Motor neuron (in vitro differentiated cells): ENCODE data around the gene RABL2A. TPM values are rescaled to one million over a fixed set of nuclear protein-coding genes. Genes with fewer than 3 reads are reported as not detected.
A peak's percentile ranks its signal among the peaks of the same experiment; 100 is the strongest.
"Not testable (repeated sequence)": the region's sequence is repeated elsewhere in the genome, so short reads cannot be mapped to it uniquely, and the experiment has no call there.

ENCODE experiments used
- ATAC-seq, 8 experiments: fragments of 200-7000 bp; cut with Tn5 transposase; replicated peaks in 6 of 8; 2 replicates each; pipeline ENCODE4 v1.8.0; 2021; ENCODE audit warnings: mild to moderate bottlenecking in 8 of 8, moderate library complexity in 8 of 8
- H3K27ac ChIP-seq, 2 donors: fragments of 250-450 bp; sonication (Bioruptor Pico); 2 replicates each; pipeline ENCODE4 v1.9.0; 2021; ENCODE audit warnings: antibody characterized with exemption in 2 of 2, mild to moderate bottlenecking in 2 of 2, moderate library complexity in 1 of 2
- H3K4me1 ChIP-seq, 2 donors: fragments of 250-450 bp; sonication (Bioruptor Pico); replicated peaks in 1 of 2; 2 replicates each; pipeline ENCODE4 v1.6.1; 2021; ENCODE audit warnings: antibody characterized with exemption in 2 of 2, mild to moderate bottlenecking in 2 of 2, moderate library complexity in 1 of 2
- H3K4me3 ChIP-seq, 5 donors: fragments of 250-450 bp; sonication (Bioruptor Pico); 2 replicates each; pipeline ENCODE4 v1.9.0; 2021; ENCODE audit warnings: antibody characterized with exemption in 5 of 5, mild to moderate bottlenecking in 5 of 5, moderate library complexity in 4 of 5
- WGBS, 10 experiments: fragments of 450-650 bp; shearing (Covaris generic); methylation state at CpG; one replicate each; pipeline ENCODE4 v1.0.0; 2022; 5-methylcytosine and 5-hydroxymethylcytosine counted together
- in situ Hi-C, 9 experiments: fragments of 400-800 bp; cut with MboI; loops; one replicate each; pipeline ENCODE4 v1.15.0; 2021; ENCODE audit warnings: low sequenced_read_pairs in 9 of 9, low pct_unique_long_range_greater_than_20kb in 2 of 9; ENCODE audit not compliant: unreplicated experiment in 9 of 9
- total RNA-seq, 8 experiments: library from RNA; unstranded; fragments of 300-600 nt; gene quantifications; 2 replicates each; pipeline versions ENCODE4 v1.2.3 to v1.2.4, GENCODE V29; 2022

RABL2A gene
- total RNA-seq, 8 experiments from 2014 or later, result 5.3 to 31.2 (median 16.2) TPM

- WGBS, 10 experiments, result no CpG with 5 or more reads among the region's 4 CpGs
- in situ Hi-C loops, ATAC-seq, H3K4me1 ChIP-seq, H3K27ac ChIP-seq, H3K4me3 ChIP-seq: not testable (repeated sequence)
Measured at GRCh38 chr2:113636226-113636625, 9.2 kb downstream of the RABL2A start.

- H3K4me1 ChIP-seq, in situ Hi-C loops, H3K4me3 ChIP-seq, H3K27ac ChIP-seq: not testable (repeated sequence)
- no CpG with 5 or more reads among the region's 3 CpGs for WGBS, 10 experiments
- peak in 2 of 8 experiments; percentile 69 to 72 for ATAC-seq
Measured at GRCh38 chr2:113638084-113638483, 11.0 kb downstream of the RABL2A start.

GRCh38 chr2:113646217-113646616 lies 19.2 kb downstream of the RABL2A start:
- H3K4me1 ChIP-seq, H3K27ac ChIP-seq, in situ Hi-C loops, H3K4me3 ChIP-seq: not testable (repeated sequence)
- peak in 2 of 8 experiments; percentile 18 to 88 for ATAC-seq
- 50 to 100% (median 75%) methylated on average over 1 of the region's 2 CpGs; no CpG with 5 or more reads in 7 of the 10 experiments for WGBS, 10 experiments

GRCh38 chr2:113650834-113651815 lies 24.1 kb downstream of the RABL2A start:
- in situ Hi-C loops, H3K4me3 ChIP-seq, H3K4me1 ChIP-seq, H3K27ac ChIP-seq, ATAC-seq: not testable (repeated sequence)
- WGBS, 10 experiments, result no CpG with 5 or more reads among the region's 14 CpGs

- in situ Hi-C loops, H3K4me3 ChIP-seq, H3K27ac ChIP-seq, ATAC-seq, H3K4me1 ChIP-seq: not testable (repeated sequence)
- WGBS, 10 experiments, result no CpG with 5 or more reads among the region's 3 CpGs
Measured at GRCh38 chr2:113652599-113652998, 25.5 kb downstream of the RABL2A start.

GRCh38 chr2:113656031-113656624 lies 29.1 kb downstream of the RABL2A start:
- H3K4me3 ChIP-seq, result peak overlapping the region in 4 of 5 donors; percentile 26 to 37 (median 32)
- in situ Hi-C loops, H3K4me1 ChIP-seq, H3K27ac ChIP-seq: not testable (repeated sequence)
- ATAC-seq, result peak in 2 of 8 experiments; percentile 39 to 51
- WGBS, 10 experiments, result 40 to 100% (median 45%) methylated on average over 1 to 6 of the region's 27 CpGs; no CpG with 5 or more reads in 6 of the 10 experiments

GRCh38 chr2:113657735-113658134 lies 30.7 kb downstream of the RABL2A start:
- 94 to 100% (median 97%) methylated on average over 2 to 5 of the region's 17 CpGs; no CpG with 5 or more reads in 7 of the 10 experiments for WGBS, 10 experiments
- in situ Hi-C loops, H3K4me1 ChIP-seq, ATAC-seq, H3K4me3 ChIP-seq, H3K27ac ChIP-seq: not testable (repeated sequence)

GRCh38 chr2:113663285-113664060 lies 36.4 kb downstream of the RABL2A start:
- WGBS, 10 experiments, result 20 to 100% (median 73%) methylated on average over 1 to 5 of the region's 10 CpGs; no CpG with 5 or more reads in 4 of the 10 experiments
- in situ Hi-C loops, result not testable (repeated sequence)

GRCh38 chr2:113664761-113665533 lies 37.9 kb downstream of the RABL2A start:
- in situ Hi-C loops, H3K4me3 ChIP-seq, H3K4me1 ChIP-seq, H3K27ac ChIP-seq: not testable (repeated sequence)
- 17 to 100% (median 69%) methylated on average over 1 to 5 of the region's 6 CpGs; no CpG with 5 or more reads in 5 of the 10 experiments for WGBS, 10 experiments
- ATAC-seq, result peak in 3 of 8 experiments; percentile 90 to 99 (median 94)

More at GRCh38 chr2:113663285-113664060, 36.4 kb downstream of the RABL2A start:
- peak in 1 of 8 experiments; percentile 30 for ATAC-seq
- H3K4me1 ChIP-seq, H3K4me3 ChIP-seq, H3K27ac ChIP-seq: not testable (repeated sequence)

- H3K4me3 ChIP-seq, H3K27ac ChIP-seq, in situ Hi-C loops, ATAC-seq, H3K4me1 ChIP-seq: not testable (repeated sequence)
- 100% methylated on average over 1 of the region's 21 CpGs; no CpG with 5 or more reads in 8 of the 10 experiments for WGBS, 10 experiments
Measured at GRCh38 chr2:113669013-113669412, 41.9 kb downstream of the RABL2A start.

GRCh38 chr2:113672326-113672932 lies 45.4 kb downstream of the RABL2A start:
- in situ Hi-C loops, result no loop called here
- peak in 5 of 8 experiments; percentile 47 to 87 (median 62) for ATAC-seq
- Histone ChIP-seq H3K4me1 (peaks cover 0 to 2% of the 10 kb centered on the region in 2 donors), H3K27ac (peak overlapping the region in 1 of 2 donors; percentile 43), H3K4me3 (no peak overlapping the region)
- 40 to 78% (median 67%) methylated on average over 1 to 7 of the region's 7 CpGs; no CpG with 5 or more reads in 2 of the 10 experiments for WGBS, 10 experiments

GRCh38 chr2:113675875-113676274 lies 48.8 kb downstream of the RABL2A start:
- 36 to 100% (median 75%) methylated on average over 1 to 7 of the region's 9 CpGs; no CpG with 5 or more reads in 3 of the 10 experiments for WGBS, 10 experiments
- Histone ChIP-seq H3K4me1 (peaks cover 0 to 2% of the 10 kb centered on the region in 2 donors), H3K4me3 (no peak overlapping the region), H3K27ac (no peak overlapping the region)
- no peak for ATAC-seq
- in situ Hi-C loops, result no loop called here
